Measurements from ENCODE around the gene INO80C. TPM values are rescaled to one million over a fixed set of nuclear protein-coding genes. Genes with fewer than 3 reads are reported as not detected.

The INO80C gene
- total RNA-seq, 8 experiments from 2014 or later = 5.8 to 35.9 (median 15.7) TPM

GRCh38 chr18:35477497-35477896 is 20.3 kb downstream of the INO80C start:
- no peak for ATAC-seq (replicated peaks in 6 of 8)
- no peak overlapping the region for H3K27ac ChIP-seq
- WGBS, 10 experiments = 67 to 100% (median 100%) methylated on average over 1 of the region's 1 CpG; no CpG with 5 or more reads in 3 of the 10 experiments
- H3K4me1 ChIP-seq (replicated peaks in 1 of 2) = no peaks in the 10 kb centered on the region
- in situ Hi-C loops (cut with MboI; ENCODE audit: low pct_unique_long_range_greater_than_20kb in 2 of 9, low sequenced_read_pairs in 9 of 9, unreplicated experiment in 9 of 9) = no loop called here
- H3K4me3 ChIP-seq = no peak overlapping the region

GRCh38 chr18:35474884-35475283 is 22.9 kb downstream of the INO80C start:
- in situ Hi-C loops (cut with MboI; ENCODE audit: low pct_unique_long_range_greater_than_20kb in 2 of 9, low sequenced_read_pairs in 9 of 9, unreplicated experiment in 9 of 9) = no loop called here
- Histone ChIP-seq H3K4me1 (replicated peaks in 1 of 2) (no peaks in the 10 kb centered on the region), H3K4me3 (no peak overlapping the region), H3K27ac (no peak overlapping the region)
- 92 to 100% (median 100%) methylated on average over 1 of the region's 1 CpG; no CpG with 5 or more reads in 1 of the 10 experiments for WGBS, 10 experiments
- no peak for ATAC-seq (replicated peaks in 6 of 8)

GRCh38 chr18:35473562-35473961 is 24.2 kb downstream of the INO80C start:
- H3K27ac ChIP-seq = no peak overlapping the region
- ATAC-seq (replicated peaks in 6 of 8) = no peak
- 83 to 100% (median 100%) methylated on average over 1 of the region's 1 CpG; no CpG with 5 or more reads in 4 of the 10 experiments for WGBS, 10 experiments
- H3K4me3 ChIP-seq = no peak overlapping the region
- in situ Hi-C loops (cut with MboI; ENCODE audit: low pct_unique_long_range_greater_than_20kb in 2 of 9, low sequenced_read_pairs in 9 of 9, unreplicated experiment in 9 of 9) = no loop called here
- H3K4me1 ChIP-seq (replicated peaks in 1 of 2) = no peaks in the 10 kb centered on the region

- no peaks in the 10 kb centered on the region for H3K4me1 ChIP-seq (replicated peaks in 1 of 2)
- peak in 5 of 8 experiments; percentile 27 to 97 (median 74) for ATAC-seq (replicated peaks in 6 of 8)
- no peak overlapping the region for H3K27ac ChIP-seq
- WGBS, 10 experiments = 18 to 100% (median 37%) methylated on average over 1 to 4 of the region's 6 CpGs; no CpG with 5 or more reads in 5 of the 10 experiments
- H3K4me3 ChIP-seq = no peak overlapping the region
- in situ Hi-C loops (cut with MboI; ENCODE audit: low pct_unique_long_range_greater_than_20kb in 2 of 9, low sequenced_read_pairs in 9 of 9, unreplicated experiment in 9 of 9) = no loop called here
These were observed 27.3 kb downstream of the INO80C start for GRCh38 chr18:35470435-35470834.

GRCh38 chr18:35469725-35470124 is 28.0 kb downstream of the INO80C start:
- no peak overlapping the region for H3K4me3 ChIP-seq
- WGBS, 10 experiments = 80 to 100% (median 96%) methylated on average over 1 to 3 of the region's 3 CpGs; no CpG with 5 or more reads in 1 of the 10 experiments
- in situ Hi-C loops (cut with MboI; ENCODE audit: low pct_unique_long_range_greater_than_20kb in 2 of 9, low sequenced_read_pairs in 9 of 9, unreplicated experiment in 9 of 9) = no loop called here
- peak in 2 of 8 experiments; percentile 33 to 87 for ATAC-seq (replicated peaks in 6 of 8)
- no peaks in the 10 kb centered on the region for H3K4me1 ChIP-seq (replicated peaks in 1 of 2)
- H3K27ac ChIP-seq = no peak overlapping the region

- ATAC-seq (replicated peaks in 6 of 8) = no peak
These were observed 29.0 kb downstream of the INO80C start for GRCh38 chr18:35468711-35469110.

GRCh38 chr18:35467624-35468016 is 30.1 kb downstream of the INO80C start:
- Histone ChIP-seq H3K4me1 (replicated peaks in 1 of 2) (no peaks in the 10 kb centered on the region), H3K4me3 (no peak overlapping the region), H3K27ac (no peak overlapping the region)
- in situ Hi-C loops (cut with MboI; ENCODE audit: low pct_unique_long_range_greater_than_20kb in 2 of 9, low sequenced_read_pairs in 9 of 9, unreplicated experiment in 9 of 9) = no loop called here
- ATAC-seq (replicated peaks in 6 of 8) = no peak
- 80 to 100% (median 95%) methylated on average over 1 to 3 of the region's 4 CpGs; no CpG with 5 or more reads in 6 of the 10 experiments for WGBS, 10 experiments

More at GRCh38 chr18:35468711-35469110, 29.0 kb downstream of the INO80C start:
- Histone ChIP-seq H3K27ac (no peak overlapping the region), H3K4me1 (replicated peaks in 1 of 2) (no peaks in the 10 kb centered on the region), H3K4me3 (no peak overlapping the region)
- 67 to 100% (median 95%) methylated on average over 1 to 2 of the region's 2 CpGs; no CpG with 5 or more reads in 2 of the 10 experiments for WGBS, 10 experiments
- in situ Hi-C loops (cut with MboI; ENCODE audit: low pct_unique_long_range_greater_than_20kb in 2 of 9, low sequenced_read_pairs in 9 of 9, unreplicated experiment in 9 of 9) = no loop called here

GRCh38 chr18:35466815-35467623 is 30.7 kb downstream of the INO80C start:
- H3K4me3 ChIP-seq = no peak overlapping the region
- no peaks in the 10 kb centered on the region for H3K4me1 ChIP-seq (replicated peaks in 1 of 2)
- 60 to 100% (median 83%) methylated on average over 2 to 7 of the region's 11 CpGs; no CpG with 5 or more reads in 5 of the 10 experiments for WGBS, 10 experiments
- in situ Hi-C loops (cut with MboI; ENCODE audit: low pct_unique_long_range_greater_than_20kb in 2 of 9, low sequenced_read_pairs in 9 of 9, unreplicated experiment in 9 of 9) = no loop called here
- H3K27ac ChIP-seq = no peak overlapping the region
- ATAC-seq (replicated peaks in 6 of 8) = no peak

GRCh38 chr18:35466334-35466733 is 31.4 kb downstream of the INO80C start:
- in situ Hi-C loops (cut with MboI; ENCODE audit: low pct_unique_long_range_greater_than_20kb in 2 of 9, low sequenced_read_pairs in 9 of 9, unreplicated experiment in 9 of 9) = no loop called here
- no peaks in the 10 kb centered on the region for H3K4me1 ChIP-seq (replicated peaks in 1 of 2)
- no peak overlapping the region for H3K4me3 ChIP-seq
- no peak for ATAC-seq (replicated peaks in 6 of 8)
- no peak overlapping the region for H3K27ac ChIP-seq
- 65 to 100% (median 88%) methylated on average over 1 to 3 of the region's 6 CpGs; no CpG with 5 or more reads in 6 of the 10 experiments for WGBS, 10 experiments

GRCh38 chr18:35465329-35465728 is 32.4 kb downstream of the INO80C start:
- Histone ChIP-seq H3K4me3 (no peak overlapping the region), H3K27ac (no peak overlapping the region), H3K4me1 (replicated peaks in 1 of 2) (no peaks in the 10 kb centered on the region)
- ATAC-seq (replicated peaks in 6 of 8) = no peak
- WGBS, 10 experiments = 86 to 100% (median 100%) methylated on average over 1 of the region's 1 CpG; no CpG with 5 or more reads in 2 of the 10 experiments
- in situ Hi-C loops (cut with MboI; ENCODE audit: low pct_unique_long_range_greater_than_20kb in 2 of 9, low sequenced_read_pairs in 9 of 9, unreplicated experiment in 9 of 9) = no loop called here

GRCh38 chr18:35464831-35465279 is 32.9 kb downstream of the INO80C start:
- in situ Hi-C loops (cut with MboI; ENCODE audit: low pct_unique_long_range_greater_than_20kb in 2 of 9, low sequenced_read_pairs in 9 of 9, unreplicated experiment in 9 of 9) = no loop called here
- ATAC-seq (replicated peaks in 6 of 8) = no peak
- Histone ChIP-seq H3K4me3 (no peak overlapping the region), H3K4me1 (replicated peaks in 1 of 2) (no peaks in the 10 kb centered on the region), H3K27ac (no peak overlapping the region)
- WGBS, 10 experiments = 69 to 100% (median 89%) methylated on average over 1 to 2 of the region's 2 CpGs

GRCh38 chr18:35463827-35464226 is 33.9 kb downstream of the INO80C start:
- ATAC-seq (replicated peaks in 6 of 8) = no peak
- Histone ChIP-seq H3K27ac (no peak overlapping the region), H3K4me1 (replicated peaks in 1 of 2) (no peaks in the 10 kb centered on the region), H3K4me3 (no peak overlapping the region)
- 31 to 92% (median 79%) methylated on average over 2 to 4 of the region's 4 CpGs for WGBS, 10 experiments
- in situ Hi-C loops (cut with MboI; ENCODE audit: low pct_unique_long_range_greater_than_20kb in 2 of 9, low sequenced_read_pairs in 9 of 9, unreplicated experiment in 9 of 9) = no loop called here

- in situ Hi-C loops (cut with MboI; ENCODE audit: low pct_unique_long_range_greater_than_20kb in 2 of 9, low sequenced_read_pairs in 9 of 9, unreplicated experiment in 9 of 9) = no loop called here
- no peak for ATAC-seq (replicated peaks in 6 of 8)
- 81 to 100% (median 99%) methylated on average over 1 to 5 of the region's 5 CpGs; no CpG with 5 or more reads in 2 of the 10 experiments for WGBS, 10 experiments
These were observed 34.7 kb downstream of the INO80C start for GRCh38 chr18:35463050-35463449.

More at GRCh38 chr18:35463050-35463449, 34.7 kb downstream of the INO80C start:
- no peak overlapping the region for H3K27ac ChIP-seq
- H3K4me1 ChIP-seq (replicated peaks in 1 of 2) = no peaks in the 10 kb centered on the region
- H3K4me3 ChIP-seq = no peak overlapping the region

Measured in motor neuron (in vitro differentiated cells).